NOMO-1 treated with dmso at 0.1 percent for 144 hours (cell line): ENCODE data around the gene CNGB1.
"Not testable (repeated sequence)": the region's sequence is repeated elsewhere in the genome, so short reads cannot be mapped to it uniquely, and the experiment has no call there.

Source experiments
- DNase-seq: peaks from one replicate; lab custom pipeline; 2025; ENCODE audit not compliant: unreplicated experiment; lab: John Stamatoyannopoulos, UW

The CNGB1 gene

DNA sequence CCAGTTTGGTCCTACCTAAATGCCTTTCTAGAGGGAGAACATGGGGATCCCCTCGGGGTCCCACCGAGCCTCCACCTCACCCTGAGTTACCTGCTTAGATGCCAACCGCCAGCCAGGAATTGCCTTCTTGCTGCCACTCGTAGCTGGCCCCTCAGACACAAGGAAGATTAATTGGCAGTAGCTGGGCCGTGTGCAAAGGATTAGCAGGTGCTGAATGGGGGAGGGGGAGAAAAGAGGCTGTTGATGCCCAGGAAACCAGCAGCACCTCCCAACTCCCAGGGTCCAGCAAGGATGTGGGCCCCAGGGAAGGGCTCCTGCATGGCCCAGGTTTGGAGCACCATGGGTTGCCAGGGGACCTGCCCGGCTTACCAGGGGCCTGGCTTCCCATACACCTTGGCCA lies at the start of gene CNGB1:
Gene CNGB1 (minus strand): TSS at position 159 of the 400 bp plus-strand sequence. CDS start 3,842 bp downstream, outside the sequence.
- DNase-seq = no peak

DNA sequence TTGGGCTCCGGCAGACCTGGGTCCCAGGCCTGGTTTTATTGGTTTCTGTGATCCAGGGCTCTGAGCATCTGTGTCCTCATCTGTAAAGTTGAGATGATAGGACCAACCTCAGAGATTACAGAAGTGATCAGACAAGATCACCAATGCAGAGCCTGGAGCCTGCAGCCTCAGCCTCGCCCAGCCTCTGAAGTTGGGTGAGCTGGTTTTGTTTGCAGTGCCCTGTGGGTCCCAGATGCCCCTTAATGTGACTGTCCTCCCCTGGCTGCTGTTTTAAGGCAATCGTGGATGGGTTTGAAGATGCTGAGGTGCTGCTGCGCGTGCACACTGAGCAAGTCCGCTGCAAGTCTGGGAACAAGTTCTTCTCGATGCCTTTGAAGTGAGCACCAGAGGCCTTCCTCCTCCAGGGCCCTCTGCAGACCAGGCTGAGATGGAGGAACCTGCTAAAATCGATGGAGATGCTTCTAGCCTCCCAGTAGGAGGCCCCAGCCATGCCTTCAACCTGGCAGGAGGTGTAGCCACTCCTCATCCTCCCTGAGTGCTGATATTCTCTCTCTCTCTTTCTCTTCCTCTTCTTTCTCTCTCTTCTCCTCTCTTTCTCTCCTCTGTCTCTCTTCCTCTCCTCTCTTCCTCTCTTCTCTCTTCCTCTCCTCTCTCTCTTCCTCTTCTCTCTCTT lies 49.1 kb upstream of the CNGB1 start:
- DNase-seq = no peak

DNA sequence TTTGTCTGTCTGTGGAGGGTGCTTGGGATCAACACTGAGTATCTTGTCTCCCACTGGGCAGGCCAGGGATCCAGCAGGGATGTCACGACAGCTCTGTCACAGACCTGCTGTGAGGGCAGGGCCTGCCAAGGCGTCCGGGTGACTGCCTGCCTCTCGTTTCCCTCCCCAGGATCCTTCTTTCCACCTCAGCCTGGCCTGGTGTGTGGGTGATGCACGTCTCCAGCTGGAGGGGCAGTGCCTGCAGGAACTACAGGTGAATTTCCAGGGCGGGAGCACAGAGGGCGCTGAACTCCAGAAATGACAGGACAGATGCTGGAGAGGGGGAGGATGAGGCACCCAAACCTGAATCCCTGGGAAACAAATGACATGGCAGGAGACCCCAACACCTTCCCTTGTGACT lies 47.9 kb upstream of the CNGB1 start:
- DNase-seq = no peak

GRCh38 chr16:58016840-58017446 lies 46.0 kb upstream of the CNGB1 start:
- no peak for DNase-seq

GRCh38 chr16:58013201-58013956 lies 42.5 kb upstream of the CNGB1 start:
- no peak for DNase-seq

- no peak for DNase-seq
Measured at GRCh38 chr16:58012481-58012880, 41.6 kb upstream of the CNGB1 start.

DNA sequence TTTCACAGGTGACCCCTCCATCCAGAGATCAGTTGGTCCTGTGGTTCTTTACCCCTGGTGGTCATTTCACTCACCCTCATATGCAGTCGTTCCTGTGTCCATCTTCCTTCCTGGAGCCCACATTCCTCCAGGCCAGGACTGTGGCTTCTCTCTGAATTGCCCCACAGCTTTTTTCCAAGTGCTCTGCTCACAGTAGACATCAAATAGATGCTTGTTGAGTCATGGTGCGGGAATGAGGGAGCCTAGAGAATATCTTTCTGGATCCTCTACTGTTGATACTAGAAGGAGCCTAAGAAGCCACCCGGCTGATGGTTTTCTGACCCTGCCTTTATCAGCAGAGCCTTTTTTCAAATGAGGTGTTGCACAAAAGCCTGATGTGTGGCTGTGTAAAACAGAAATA lies 40.7 kb upstream of the CNGB1 start:
- no peak for DNase-seq

DNA sequence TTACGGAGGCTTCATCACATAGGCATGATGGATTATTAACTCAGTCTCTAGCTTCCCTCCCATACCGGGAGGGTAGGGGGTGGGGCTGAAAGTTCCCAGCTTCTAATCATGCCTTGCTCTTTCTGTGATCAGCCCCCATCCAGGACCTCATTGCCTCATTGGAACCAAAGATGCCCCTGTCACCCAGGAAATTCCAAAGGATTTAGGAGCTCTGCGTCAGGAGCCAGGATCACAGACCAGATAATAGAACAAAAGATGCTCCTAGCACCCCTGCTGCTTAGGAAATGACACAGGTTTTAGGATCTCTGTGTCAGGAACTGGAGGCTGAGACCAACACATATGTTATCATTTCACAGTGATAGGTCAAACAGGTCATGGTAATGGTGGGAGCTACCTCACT lies 40.0 kb upstream of the CNGB1 start:
- no peak for DNase-seq

DNA sequence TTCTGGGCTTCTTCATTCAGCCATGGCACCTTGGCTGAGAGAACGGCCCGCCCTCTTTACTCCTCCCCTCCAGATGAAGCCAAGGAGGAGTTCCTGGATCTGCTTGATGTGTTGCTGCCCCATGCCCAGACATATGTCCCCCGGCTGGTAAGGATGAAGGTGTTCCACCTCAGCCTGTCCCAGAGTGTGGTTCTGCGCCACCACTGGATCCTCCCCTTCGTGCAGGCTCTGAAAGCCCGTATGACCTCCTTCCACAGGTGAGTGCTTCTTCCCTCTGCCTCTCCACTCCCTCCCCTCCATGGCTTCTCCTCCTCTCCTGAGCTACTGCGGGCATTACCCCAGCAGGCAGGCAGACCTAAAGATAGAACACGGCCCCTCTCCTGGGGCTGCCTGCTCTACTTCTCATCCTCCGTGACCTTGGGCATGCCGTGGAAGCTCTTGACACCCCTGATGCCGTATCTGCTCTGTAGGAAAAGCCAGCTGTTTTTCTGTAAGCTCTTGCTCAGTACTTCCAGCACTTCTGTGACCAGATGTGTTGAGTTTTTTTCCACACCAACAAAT lies 39.0 kb upstream of the CNGB1 start:
- DNase-seq = no peak

DNA sequence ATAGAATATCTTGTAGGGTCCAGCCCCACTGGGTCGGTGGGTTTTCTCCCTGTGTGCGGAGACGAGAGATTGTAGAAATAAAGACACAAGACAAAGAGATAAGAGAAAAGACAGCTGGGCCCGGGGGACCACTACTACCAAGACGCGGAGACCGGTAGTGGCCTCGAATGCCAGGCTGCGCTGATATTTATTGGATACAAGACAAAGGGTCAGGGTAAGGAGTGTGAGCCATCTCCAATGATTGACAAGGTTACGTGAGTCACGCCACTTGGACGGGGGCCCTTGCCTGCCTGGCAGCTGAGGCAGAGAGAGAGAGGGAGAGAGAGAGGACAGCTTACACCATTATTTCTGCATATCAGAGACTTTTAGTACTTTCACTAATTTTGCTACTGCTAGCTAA lies 33.8 kb upstream of the CNGB1 start:
- not testable (repeated sequence) for DNase-seq

GRCh38 chr16:58002936-58003335 lies 32.0 kb upstream of the CNGB1 start:
- no peak for DNase-seq

DNA sequence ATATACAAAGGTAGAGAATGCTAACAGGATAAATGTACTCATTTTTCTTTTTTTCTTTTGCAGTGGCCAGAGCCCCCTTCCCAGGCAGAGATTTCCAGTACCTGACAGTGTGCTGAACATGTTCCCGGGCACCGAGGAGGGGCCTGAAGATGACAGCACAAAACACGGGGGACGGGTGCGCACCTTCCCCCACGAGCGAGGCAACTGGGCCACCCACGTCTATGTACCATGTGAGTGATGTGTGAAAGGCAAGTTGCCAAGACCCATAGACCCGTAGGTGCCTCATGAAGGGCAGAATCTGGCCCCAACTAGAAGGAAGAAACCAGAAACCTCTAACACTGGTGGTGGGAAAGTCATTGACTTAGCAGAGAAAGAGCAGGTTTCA lies 31.5 kb upstream of the CNGB1 start:
- DNase-seq = no peak

DNA sequence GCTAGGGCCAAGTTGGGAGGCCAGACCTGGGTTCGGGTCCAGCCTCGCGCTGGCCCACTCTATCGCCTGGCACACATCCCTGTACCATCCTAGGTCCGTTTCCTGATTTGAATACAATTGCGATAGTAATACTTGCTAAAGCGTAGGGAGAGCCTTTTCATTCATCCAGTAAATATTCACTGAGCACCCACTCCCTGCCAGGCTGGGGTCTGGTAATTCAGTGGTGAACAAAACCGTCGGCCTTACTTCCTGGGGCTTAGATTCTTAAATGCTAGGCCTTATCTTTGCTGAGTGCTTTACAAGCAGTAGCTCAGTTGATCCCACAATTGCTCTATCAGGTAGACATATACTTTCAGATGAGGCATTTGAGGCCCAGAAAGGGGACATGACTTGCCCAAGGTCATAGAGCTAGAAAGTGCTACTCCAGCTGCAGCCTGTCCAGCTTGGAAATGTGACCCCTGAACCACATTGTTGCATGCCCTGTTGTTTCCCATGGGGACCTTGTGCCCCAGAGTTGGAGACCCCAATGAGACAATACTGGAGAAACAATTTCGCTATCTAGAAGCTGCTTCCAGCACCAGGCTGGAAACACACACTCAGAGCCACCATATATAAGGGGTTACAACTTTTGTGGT lies 31.0 kb upstream of the CNGB1 start:
- no peak for DNase-seq

DNA sequence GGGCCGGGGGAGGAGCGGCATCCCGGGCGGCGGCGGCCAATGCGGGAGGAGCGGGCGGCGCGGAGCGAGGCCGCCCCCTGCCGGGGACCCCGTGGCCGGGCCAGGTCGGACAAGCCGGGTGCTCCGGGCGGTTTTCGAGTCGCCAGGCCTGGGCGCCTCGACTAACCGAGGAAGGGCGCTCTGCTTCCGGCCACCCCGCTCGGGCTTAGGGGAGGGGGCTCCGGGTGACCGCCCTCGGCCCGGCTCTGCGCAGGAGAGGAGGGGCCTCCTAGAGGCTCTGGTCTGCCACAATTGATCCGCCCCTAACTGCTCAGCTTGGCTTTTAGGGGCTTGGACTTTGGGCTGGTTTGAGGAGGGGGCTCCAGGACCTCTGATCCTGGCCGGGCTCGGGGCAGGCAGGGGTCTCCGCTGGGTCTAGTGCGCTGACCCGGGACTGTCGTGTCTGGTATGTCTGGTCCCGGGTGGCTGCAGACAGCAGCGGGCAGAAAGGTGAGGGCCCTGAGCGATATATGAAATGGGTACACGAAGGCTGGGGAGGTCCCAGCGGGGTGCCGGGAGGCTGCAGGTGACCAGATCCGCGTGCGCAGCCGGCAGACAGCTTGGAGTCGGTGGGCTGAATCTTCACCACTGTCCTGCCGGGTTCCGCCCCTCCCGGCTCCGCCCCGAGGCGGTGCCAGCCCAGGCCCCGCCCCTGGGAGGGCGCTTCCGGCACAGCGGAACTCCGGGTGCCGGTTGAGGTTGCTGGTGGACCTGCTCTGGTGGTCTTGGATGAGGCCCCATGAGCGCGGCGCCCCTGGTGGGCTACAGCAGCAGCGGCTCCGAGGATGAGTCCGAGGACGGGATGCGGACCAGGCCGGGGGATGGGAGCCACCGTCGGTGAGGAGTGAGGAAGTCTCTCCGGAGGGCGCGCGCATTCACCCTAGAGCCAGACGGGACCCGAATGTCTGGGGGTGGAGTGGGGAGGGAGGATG lies 30.1 kb upstream of the CNGB1 start, which contains the start of gene USB1:
Gene USB1 (plus strand): TSS at position 702 of the 971 bp plus-strand sequence. CDS start 77 bp downstream, at position 779.
- DNase-seq = peak; percentile 70

- no peak for DNase-seq
Measured at GRCh38 chr16:57999971-58000705, 29.2 kb upstream of the CNGB1 start, which contains the start of gene ZNF319. Gene ZNF319 (minus strand): TSS chr16:58000672. CDS start chr16:57998265, 2,407 bp downstream.

GRCh38 chr16:57999366-57999970 lies 28.5 kb upstream of the CNGB1 start:
- no peak for DNase-seq

DNA sequence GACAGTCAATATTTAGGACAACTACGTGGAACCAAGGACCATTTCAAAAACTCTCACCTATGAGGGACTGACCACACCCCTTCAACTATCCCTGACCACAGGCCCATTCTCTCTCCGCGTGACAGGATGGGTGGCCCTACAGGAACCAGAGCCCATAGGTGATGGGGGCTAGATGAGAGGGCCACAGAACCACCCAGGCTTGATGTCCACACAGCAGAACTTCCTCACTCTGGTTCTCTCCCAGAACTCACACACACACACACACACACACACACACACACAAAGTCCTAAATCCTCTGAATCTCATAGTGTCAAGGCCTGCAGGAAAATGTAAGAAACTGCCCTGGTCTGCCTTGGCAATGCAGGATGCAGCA lies 28.1 kb upstream of the CNGB1 start:
- no peak for DNase-seq

DNA sequence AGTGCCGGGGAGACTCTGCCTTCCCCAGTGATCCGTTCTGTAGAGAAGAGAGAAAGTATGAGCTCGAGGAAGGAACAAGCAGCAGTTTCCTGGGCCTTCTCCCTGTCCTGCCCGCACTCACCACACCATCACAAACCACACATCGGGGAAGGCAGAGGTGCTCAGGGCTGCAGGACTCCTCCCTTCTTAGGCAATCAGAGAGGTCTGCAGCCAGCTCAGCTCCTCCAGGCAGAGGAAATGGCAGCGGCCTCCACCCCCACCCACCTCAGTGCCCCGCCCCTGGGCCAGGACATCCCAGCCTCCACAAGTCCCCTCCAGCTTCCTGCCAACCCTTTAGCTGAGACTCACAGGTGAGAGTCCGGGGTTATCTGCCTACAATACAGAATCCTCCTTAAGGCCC lies 27.6 kb upstream of the CNGB1 start:
- DNase-seq = peak; percentile 56
